DMS153 (cell line): ENCODE results near the gene PUSL1.

Source experiments
- DNase-seq: peaks from one replicate; lab custom pipeline; 2025; lab: John Stamatoyannopoulos, UW

Gene PUSL1

DNA sequence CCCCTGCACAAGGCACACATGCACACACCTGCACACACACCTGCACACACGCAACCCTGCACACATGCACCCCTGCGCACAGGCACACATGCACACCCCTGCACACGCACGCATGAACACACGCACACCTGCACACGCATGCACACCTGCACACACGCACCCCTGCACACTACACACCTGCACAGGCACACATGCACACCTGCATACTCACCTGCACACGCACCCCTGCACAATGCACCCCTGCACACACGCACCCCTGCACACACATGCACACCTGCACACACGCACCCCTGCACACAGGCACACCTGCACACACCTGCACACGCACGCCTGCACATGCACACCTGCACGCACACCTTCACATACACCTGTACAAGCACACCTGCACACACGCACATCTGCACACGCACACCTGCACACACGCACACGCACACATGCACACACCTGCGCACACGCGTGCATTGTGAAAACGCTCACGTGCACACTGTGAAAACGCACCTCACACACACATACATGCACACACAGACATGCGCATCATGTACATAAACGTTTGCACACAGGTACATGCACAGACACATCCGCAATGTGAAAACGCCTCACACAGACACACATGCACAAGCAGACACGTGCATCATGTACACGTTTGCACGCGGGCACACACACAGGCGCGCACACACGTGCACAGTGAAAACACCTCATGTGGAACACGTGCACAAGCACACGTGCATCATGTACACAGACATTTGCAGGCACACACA lies 32.6 kb downstream of the PUSL1 start:
- no peak for DNase-seq

DNA sequence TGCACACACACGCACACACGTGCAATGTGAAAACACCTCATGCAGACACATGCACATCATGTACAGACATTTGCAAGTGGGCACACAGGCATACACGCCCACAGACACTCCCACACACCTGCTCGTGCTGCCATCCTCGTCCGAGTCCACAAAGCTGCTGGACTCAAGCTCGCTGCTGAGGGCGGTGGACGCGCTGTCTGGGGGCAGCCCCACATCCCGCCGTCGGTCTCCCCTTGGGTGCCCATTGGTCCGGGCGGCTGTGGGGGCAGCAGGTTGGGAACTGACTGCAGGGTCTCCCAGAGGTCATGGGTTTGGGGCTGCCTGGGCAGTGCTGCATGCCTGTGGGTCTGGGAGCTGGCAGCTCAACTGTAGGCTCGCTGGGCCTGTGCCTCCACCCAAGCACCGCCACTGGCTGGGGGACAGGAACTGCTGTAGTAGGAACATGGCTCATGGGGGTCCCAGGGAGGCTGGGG lies 33.2 kb downstream of the PUSL1 start:
- DNase-seq, result no peak

DNA sequence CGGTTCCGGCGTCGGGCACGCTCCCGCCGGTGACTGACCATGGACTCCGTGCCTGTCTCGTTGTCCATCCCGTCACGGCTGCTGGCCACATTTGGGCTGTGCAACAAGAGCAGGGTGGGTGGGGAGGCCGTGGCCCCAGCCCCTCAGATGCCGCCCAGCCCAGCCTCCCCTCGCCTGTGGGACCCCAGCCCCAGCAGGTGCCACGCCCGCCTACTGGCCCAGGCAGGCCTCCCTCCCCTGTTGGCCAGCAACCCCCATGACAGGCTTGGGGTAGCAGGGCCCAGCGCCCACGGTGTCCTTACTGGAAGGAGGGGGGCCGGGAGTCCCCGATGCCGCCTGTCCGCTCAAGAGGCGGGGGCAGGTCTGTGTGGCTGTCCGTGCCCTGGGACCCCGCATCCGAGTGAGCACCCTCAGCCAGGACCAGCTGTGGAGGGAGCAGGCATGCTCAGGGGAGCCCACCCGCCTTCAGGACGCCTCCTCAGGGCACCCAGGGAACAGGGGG lies 33.7 kb downstream of the PUSL1 start:
- DNase-seq, result no peak

DNA sequence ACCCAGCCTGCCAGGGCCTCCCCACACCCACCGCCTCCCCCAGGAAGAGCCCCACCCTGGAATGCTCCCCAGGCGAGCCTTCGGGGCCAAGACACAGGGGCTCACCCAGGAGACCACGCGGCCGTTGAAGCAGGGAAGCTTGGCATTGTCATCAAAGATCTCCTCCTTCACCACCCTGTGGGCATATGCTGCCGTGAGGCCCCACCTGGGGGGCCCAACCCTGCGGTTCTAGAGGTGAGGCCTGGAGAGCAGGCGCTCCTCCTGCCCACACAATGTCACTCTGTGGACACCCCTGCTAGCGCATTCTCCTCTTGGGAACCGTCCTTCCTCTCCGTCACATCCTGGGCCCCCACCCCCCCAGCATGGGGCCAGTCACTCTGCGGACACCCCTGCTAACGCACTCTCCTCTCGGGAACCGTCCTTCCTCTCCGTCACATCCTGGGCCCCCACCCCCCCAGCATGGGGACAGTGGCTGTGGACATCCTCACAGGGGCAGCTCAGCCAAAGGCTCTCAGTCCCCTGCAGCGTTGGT lies 34.3 kb downstream of the PUSL1 start:
- no peak for DNase-seq

DNA sequence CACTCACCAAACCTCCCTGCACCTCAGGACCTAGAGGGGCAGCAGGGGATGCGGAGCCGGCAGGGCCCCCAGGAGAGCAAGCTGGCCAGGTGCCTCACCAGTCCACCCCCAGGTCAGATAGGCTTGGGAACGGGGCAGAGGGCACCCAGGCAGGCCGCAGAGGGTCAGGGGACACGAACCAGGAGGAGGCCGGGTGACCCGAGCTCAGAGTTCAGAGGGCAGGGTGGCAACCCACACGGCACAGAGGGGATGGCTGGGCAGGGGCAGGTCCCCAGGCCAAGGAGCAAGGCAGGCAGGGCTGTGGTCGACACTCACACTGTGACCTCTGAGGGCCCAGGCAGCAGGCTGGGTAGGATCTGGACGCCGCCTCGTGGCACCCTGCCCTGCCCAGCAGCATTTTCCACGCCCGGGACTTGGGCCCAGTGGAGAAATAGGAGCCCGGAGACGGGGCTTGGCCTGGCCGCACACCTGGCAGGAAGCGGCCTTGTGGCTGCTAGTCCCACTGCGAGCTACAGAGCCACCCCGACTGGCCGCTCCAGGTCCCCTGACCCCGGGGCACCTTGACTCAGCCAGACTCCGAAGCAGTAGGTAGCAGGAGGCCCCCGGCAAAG lies 35.5 kb downstream of the PUSL1 start:
- DNase-seq, result no peak

DNA sequence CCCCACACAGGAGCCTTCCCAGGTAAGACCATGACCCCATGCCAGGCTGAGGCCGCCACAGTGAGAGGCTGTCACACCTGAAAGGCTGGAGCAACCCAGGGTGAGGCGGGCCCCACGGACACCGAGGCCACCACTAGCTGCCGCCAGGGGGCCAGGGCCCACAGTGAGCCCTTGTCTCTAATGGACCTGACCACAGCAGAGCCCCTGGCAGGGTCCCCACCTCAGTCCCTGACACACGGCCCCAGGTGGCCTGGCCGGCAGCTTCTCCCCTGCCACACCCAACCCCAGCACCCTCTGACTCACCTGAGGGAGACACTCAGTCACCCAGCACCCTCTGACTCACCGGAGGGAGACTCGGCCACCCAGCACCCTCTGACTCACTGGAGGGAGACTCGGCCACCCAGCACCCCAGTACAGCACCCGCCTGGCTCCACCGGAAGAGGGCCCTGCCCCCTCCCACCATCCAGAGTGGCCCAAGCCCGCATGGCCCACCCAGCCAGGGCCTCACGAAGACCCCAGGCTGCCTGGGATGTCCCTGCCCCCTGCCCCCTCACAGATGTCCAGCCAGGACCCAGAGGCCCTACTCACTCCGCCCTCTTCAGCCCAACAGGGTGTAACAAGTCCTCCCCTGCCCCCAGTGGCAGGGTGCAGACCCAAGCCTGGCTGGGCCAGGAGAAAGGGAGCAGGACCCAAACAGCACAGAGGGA lies 36.4 kb downstream of the PUSL1 start:
- DNase-seq, result no peak

DNA sequence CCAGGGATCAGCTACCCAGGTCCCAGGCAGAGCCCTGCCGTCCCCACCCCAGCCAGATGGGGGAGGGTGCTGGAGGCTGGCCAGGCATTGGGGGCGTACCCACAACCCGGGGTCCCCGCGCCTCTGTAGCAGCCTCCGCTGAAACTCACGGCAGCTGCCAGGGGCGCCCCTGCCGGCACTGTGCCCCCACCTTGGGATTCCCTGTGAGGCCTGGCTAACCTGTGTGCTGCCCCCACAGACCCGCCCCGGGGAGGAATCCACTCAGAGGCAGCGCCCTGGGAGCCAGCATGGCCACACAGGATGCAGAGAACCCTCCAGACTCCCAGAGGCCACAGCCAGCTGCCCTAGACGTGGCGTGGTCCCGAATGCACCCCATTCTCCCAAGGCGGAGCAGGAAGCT lies 37.0 kb downstream of the PUSL1 start:
- DNase-seq, result no peak

DNA sequence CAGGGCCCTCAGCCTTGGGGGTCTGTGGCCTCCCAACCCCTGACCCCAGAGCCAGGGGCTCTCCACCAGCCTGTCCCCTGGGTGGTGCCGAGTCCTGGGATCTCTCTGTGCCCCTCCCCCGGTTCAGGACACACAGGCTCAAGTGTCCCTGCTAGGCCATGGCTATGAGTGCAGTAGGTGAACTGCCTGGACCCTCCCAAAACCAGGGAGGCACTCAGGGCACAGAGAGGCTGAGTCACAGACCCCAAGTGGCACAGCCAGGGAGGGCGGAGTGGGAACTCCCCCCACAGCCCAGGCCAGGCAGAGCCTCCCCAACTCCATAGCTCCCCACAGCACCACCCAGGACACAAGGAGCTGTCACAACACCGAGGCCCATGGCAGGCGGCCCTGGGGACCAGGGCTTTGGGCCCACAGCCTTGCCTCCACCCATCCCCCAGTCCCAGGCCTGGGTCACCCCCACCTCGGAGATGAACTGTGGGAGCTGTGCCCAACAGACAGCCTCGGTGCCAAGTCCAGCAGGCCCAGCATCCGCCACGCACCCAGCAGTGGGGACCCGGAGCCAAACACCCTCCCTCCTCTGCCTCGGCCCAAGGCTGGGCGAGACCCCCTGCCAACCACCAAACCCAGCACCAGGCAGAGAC lies 37.6 kb downstream of the PUSL1 start:
- DNase-seq, result no peak

DNA sequence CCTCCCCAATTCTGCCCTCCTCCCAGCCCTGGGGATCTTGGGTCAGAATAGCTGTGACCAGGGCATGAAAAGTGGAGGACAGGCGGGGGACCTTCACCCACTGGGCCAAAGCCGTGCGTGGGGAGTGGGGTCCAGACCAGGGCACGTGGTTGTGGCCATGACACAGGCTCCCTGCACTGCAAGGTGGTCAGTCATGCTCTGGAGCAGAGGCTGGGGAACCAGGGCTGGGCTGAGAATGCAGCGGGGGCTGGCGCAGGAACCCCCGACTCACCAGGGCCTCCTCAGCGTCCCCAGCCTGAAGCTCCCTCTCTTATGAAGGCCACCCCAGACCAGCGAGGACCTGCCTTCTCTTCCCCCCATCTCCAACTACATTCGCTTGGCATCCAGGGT lies 38.1 kb downstream of the PUSL1 start:
- DNase-seq, result no peak

DNA sequence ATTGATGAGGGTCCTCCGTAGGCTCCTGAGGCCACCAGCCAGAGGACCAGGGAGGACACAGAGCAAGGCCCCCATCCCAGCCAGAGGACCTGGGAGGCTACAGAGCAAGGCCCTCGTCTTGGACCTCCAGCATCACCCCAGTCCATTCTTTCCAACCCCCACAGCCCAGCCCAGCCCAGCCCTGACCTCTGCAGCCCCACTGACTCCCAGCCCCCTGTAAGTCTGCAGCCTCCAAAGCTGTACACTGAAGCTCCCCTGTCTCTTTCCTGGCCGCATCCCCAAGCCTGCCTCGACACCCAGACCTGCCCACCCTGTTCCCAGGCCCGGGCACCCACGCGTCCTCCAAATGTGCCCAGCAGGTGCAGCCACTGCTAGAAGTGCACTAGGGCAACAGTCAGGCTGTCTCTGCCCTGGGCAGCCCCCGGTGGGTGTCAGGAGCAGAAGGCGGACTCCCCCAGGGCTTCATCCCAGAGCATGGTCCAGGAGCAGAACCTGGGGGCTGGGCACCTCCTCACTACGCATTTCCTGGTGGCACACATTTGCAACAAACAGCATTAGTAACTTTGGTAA lies 38.7 kb downstream of the PUSL1 start:
- no peak for DNase-seq

DNA sequence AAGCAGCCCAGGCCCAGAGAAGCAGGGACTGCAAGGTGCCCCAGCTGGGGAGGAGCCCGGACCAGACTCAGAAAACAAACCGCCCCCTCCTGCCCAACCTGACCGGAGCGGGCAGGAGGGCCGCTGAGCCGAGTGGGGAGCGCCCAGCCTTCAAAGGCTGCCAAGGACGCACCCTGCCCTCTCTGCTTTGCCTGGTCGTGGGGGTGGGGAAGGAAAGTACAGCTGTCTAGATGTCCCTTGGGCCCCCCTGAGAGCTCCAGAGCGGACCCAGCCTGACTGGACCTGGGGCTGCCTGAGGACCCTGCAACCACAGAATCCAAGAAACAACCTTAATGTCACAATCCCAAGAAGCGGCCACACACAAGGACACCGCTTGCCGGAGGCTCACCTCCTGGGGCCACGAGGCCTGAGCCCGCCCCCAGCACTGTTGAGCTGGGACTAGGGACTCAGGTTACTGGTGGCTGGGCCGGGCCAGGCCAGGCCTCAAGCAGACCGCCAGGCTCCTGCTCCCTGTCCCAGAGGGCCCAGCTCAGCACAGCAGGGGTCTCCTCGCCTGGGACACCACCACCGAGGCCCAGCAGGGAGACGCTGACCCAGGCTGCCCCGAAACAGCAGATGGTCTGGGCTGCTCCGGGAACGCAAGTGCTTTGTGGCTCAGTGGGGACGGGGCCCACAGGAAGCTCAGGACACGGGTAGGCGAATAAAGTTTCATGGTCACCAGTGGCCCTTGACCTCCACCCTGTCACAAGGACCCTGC lies 39.4 kb downstream of the PUSL1 start:
- DNase-seq, result no peak

DNA sequence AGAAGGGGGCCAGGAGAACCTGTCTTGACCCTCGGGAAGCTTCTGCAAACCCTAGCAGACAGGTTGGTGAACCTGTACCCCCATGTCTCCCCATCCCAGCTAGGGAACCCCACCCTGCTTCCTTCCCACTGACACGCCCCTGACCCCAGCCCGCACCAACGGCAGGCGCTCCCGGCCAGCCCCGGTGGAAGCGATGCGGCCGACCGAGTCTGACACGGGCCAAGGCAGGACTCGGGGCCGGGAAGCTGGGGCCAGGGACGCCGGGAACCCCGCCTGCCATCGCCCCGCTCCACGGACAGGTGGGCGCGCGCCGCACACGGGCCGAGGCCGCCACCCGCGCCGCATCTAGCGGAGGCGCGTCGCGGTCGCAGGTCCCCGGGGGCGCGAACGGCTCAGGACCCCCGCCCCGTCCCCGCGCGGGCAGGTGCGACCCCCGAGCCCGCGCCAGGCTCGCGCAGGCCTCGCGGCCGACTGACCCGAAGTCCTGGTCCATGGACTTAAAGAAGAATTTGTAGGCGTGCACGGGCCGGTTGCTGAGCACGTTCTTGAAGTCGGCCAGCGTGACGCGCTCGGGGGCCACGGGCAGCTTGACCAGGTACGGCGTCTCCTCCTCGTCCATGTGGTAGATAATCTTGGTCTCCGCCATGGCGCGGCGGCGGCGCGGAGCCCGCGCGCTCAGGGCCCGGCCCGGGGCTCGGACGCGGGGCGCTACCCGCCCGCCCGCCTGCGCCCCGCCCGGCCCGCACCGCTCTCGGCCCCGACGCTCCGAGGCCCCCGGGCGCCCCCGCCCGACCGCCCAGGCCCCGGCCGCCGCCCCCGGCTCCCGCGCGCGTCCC lies 40.2 kb downstream of the PUSL1 start:
- DNase-seq, result no peak

DNA sequence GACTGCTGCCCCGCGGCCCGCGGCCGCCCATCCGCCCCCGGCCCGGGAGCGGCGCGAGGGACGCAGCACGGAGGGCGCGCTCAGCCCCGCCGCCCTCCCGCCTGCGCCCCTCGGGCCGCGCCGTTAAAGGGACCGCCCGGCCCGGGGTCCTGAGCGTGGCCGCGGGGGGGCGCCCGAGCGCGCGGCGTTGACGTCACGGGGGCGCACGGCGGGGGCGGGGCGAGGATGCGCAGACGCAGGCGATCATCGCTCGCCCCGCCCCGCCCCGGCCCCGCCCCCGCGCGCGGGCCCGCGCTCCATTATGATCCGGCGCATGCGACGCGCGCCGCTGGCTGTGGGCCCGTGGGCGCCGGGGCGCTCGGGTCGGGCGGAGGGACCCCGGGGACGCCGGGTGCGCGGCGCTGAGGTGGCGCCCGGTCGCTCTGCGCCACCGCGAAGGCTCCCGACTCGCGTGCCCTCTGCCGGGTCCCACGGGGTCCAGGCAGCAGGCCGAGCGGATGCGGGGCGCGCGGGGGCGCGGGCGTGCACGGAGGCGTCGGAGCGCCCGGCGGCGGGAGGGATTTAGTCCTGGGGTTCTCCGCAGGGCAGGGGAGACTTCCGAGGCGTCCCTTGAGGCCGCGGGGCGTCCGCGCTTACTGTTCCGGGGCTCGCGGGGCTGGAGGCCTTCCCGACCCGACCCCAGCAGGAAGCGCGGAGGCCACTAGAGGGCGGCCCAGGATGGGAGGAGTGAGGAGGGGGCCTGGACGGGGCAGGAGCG lies 41.0 kb downstream of the PUSL1 start, which contains the start of gene DVL1:
TSS of gene DVL1 (minus strand) at position 163 of the 757 bp plus-strand sequence. CDS start 353 bp downstream, outside the sequence.
- peak; percentile 55 for DNase-seq

DNA sequence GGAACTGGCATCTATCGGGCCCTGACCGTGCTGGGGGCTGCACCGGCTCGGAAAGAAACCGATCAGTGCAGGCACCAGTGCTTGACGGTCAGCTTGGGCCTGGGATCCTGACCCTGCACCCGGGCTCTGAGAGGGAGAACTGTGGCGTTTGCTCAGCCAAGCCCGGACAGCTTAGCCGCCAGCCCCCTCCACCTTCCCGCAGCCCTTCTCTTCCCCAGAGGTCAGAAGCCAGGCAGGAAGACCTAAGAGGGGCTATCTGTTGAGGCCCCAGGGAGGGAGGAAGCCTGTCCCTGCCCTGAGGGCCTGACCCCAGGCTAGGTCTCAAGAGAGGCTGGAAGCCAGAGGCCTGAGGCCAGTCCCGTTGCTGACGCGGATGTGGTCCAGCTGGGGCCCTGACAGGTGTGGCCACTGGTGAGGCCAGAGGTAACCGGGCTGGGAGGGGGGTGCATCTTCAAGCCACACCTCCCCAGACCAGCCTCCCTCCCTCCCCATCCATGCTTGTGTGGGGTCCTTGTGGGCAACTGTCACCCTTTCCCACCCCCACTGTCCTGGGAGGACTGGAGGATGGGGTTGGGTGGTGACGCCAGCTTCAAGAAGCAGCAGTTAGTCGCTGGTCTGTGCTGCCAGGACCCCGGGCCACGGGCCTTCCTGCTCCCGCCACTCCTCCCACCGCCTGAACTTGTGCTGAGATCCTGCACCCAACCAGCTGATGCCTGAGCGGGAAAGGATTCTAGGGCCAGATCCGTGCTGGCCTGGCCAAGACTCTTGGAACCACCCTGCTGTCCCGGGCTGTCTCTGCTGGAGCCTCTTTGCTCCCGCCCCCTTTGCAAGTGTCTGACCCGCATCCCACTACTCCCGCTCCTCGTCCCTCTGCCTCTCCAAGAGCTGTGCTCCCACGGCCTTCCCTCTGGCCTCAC lies 43.4 kb downstream of the PUSL1 start:
- no peak for DNase-seq

DNA sequence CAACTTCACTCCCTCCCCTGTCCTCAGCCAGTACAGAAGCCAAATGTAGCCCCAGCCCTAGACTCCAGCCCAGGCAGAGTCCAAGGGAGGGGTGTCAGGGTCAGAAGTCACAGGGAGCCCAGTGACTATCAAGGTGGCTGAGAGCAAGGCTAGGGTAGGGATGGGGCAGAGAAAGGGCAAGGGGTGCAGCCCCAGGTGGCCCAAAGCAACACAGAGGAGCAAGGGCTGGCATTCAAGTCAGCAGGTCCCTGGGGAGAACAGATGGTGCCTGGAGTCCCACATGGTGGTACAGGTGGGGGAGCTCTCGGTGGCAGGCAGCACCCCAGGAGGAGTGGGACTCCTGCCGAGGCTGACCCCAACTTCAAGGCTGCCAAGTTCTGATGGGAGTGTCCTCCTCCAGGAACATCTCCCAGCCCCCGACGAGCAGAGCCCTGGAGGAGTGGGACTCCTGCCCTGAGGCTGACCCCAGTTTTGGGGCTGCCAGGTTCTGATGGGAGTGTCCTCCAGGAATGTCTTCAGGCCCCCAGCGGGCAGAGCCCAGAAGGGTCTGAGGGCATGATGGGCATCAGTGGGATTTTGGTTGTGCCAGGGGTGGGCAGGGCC lies 44.5 kb downstream of the PUSL1 start:
- no peak for DNase-seq

DNA sequence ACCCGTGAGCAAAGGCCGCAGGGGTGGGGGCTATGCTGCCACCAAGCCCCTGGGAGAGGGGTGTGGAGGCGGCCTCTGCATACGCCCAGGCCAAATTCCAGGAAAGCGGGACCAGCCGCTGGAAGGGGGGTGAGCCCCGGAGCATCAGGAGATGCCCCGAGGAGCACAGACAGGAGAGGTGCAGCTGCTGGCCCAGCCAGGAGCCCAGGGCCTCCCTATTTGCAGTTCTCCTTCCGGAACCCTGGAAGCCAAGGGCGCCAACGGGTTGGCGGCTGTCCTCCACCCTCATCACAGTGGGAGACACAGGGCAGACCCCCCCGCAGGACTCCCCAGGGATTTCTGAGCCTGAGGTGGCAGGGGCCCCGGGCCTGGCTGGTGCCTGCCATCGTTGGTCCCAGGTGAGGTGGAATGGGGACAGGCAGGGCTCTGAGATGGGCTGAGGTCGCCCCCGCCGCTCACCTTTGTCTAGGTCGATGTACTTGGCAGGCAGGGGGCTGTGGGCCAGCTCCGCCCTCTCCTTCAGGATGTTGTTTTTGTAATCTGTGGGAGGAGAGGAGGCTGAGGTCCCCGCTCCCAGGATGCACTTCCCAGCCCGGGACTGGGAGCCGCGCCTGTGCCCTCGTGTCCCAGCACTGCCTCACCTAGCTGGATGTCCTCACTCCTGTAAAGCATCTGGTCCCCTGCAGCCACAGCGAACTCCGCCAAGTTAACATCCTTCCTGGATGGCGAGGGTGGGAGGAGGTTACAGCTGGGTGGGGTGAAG lies 45.2 kb downstream of the PUSL1 start:
- peak; percentile 67 for DNase-seq
